Measurements from ENCODE around the gene UPF2.

DNA sequence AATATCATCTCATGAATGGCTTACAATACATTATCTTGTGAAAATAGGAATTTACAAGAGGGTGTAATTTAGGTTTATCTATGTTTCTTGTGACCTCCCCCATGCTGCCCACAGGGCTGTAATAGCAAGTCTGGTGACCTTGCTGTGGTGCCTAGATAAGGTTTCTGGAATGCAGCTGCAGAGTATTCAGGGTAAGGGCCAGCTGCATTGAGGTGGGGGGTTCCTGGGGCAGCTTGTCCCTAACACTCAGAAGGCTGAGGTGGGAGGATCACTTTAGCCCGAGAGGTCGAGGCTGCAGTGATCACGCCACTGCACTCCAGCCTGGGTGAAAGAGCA lies 20.8 kb upstream of the UPF2 start:
- no peak for TF ChIP-seq EP300 (IDR thresholded peaks at IDR 0.05)
- TF ChIP-seq, protein P1, sequence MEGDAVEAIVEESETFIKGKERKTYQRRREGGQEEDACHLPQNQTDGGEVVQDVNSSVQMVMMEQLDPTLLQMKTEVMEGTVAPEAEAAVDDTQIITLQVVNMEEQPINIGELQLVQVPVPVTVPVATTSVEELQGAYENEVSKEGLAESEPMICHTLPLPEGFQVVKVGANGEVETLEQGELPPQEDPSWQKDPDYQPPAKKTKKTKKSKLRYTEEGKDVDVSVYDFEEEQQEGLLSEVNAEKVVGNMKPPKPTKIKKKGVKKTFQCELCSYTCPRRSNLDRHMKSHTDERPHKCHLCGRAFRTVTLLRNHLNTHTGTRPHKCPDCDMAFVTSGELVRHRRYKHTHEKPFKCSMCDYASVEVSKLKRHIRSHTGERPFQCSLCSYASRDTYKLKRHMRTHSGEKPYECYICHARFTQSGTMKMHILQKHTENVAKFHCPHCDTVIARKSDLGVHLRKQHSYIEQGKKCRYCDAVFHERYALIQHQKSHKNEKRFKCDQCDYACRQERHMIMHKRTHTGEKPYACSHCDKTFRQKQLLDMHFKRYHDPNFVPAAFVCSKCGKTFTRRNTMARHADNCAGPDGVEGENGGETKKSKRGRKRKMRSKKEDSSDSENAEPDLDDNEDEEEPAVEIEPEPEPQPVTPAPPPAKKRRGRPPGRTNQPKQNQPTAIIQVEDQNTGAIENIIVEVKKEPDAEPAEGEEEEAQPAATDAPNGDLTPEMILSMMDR (IDR thresholded peaks at IDR 0.05) = no peak
- no peak for TF ChIP-seq POLR2AphosphoS5 (IDR thresholded peaks at IDR 0.05)
- TF ChIP-seq POLR2A (IDR thresholded peaks at IDR 0.05) = no peak
